Measurements from ENCODE around the gene CLNK. TPM values are rescaled to one million over a fixed set of nuclear protein-coding genes. Genes with fewer than 3 reads are reported as not detected.

The CLNK gene
- total RNA-seq, 4 donors from 2014 or later: 0.19 TPM; not detected in 3

GRCh38 chr4:10581022-10581421, 103.5 kb downstream of the CLNK start:
- WGBS, 2 donors: 73 to 83% methylated on average over 3 of the region's 3 CpGs
- no peaks in the 10 kb centered on the region for H3K27me3 ChIP-seq
- peaks cover 0 to 22% (median 3%) of the 10 kb centered on the region in 3 donors for H3K4me1 ChIP-seq
- H3K27ac ChIP-seq: no peak overlapping the region
- intact Hi-C loops (cut with DNase I): loop anchor here (5.0 to 10.0 kb wide), 2 partner anchors 846 to 1144 kb away; partner anchors contain the start of gene HS3ST1
- DNase-seq: no peak
- TF ChIP-seq POLR2A (IDR thresholded peaks at IDR 0.05) (no peak), CTCF (IDR thresholded peaks at IDR 0.05) (no peak)
- H3K36me3 ChIP-seq: no peaks in the 10 kb centered on the region
- no peak overlapping the region for H3K4me3 ChIP-seq
- H3K9me3 ChIP-seq: no peaks in the 10 kb centered on the region

- Histone ChIP-seq H3K4me1 (peaks cover 0 to 22% (median 3%) of the 10 kb centered on the region in 3 donors), H3K36me3 (no peaks in the 10 kb centered on the region), H3K9me3 (no peaks in the 10 kb centered on the region), H3K4me3 (no peak overlapping the region), H3K27ac (no peak overlapping the region), H3K27me3 (no peaks in the 10 kb centered on the region)
- TF ChIP-seq CTCF (IDR thresholded peaks at IDR 0.05) (no peak), POLR2A (IDR thresholded peaks at IDR 0.05) (no peak)
- 50 to 100% methylated on average over 1 of the region's 1 CpG for WGBS, 2 donors
- intact Hi-C loops (cut with DNase I): loop anchor here (5.0 to 10.0 kb wide), 2 partner anchors 848 to 1145 kb away; partner anchors contain the start of gene HS3ST1
- DNase-seq: no peak
Measured at GRCh38 chr4:10579648-10580047, 104.9 kb downstream of the CLNK start.

GRCh38 chr4:10577508-10578426, 106.8 kb downstream of the CLNK start:
- Histone ChIP-seq H3K4me1 (peaks cover 0 to 8% (median 0%) of the 10 kb centered on the region in 3 donors), H3K27ac (no peak overlapping the region), H3K36me3 (no peaks in the 10 kb centered on the region), H3K4me3 (no peak overlapping the region), H3K27me3 (no peaks in the 10 kb centered on the region), H3K9me3 (no peaks in the 10 kb centered on the region)
- 45% methylated on average over 11 of the region's 11 CpGs for WGBS, 2 donors
- TF ChIP-seq POLR2A (IDR thresholded peaks at IDR 0.05) (no peak), CTCF (IDR thresholded peaks at IDR 0.05) (no peak)
- intact Hi-C loops (cut with DNase I): no loop called here
- no peak for DNase-seq

- Histone ChIP-seq H3K4me1 (peaks cover 0 to 8% (median 0%) of the 10 kb centered on the region in 3 donors), H3K27me3 (no peaks in the 10 kb centered on the region), H3K27ac (no peak overlapping the region), H3K36me3 (no peaks in the 10 kb centered on the region), H3K9me3 (no peaks in the 10 kb centered on the region), H3K4me3 (no peak overlapping the region)
- intact Hi-C loops (cut with DNase I): no loop called here
- WGBS, 2 donors: 0 to 33% methylated on average over 1 of the region's 1 CpG
- TF ChIP-seq POLR2A (IDR thresholded peaks at IDR 0.05) (no peak), CTCF (IDR thresholded peaks at IDR 0.05) (no peak)
- DNase-seq: no peak
Measured at GRCh38 chr4:10577018-10577417, 107.5 kb downstream of the CLNK start.

- no peaks in the 10 kb centered on the region for H3K9me3 ChIP-seq
- no peak for DNase-seq
- H3K27ac ChIP-seq: no peak overlapping the region
- no peaks in the 10 kb centered on the region for H3K27me3 ChIP-seq
- H3K4me1 ChIP-seq: peaks cover 0 to 8% (median 0%) of the 10 kb centered on the region in 3 donors
- no peak overlapping the region for H3K4me3 ChIP-seq
- H3K36me3 ChIP-seq: no peaks in the 10 kb centered on the region
- WGBS, 2 donors: 65 to 77% methylated on average over 3 to 4 of the region's 4 CpGs
- TF ChIP-seq POLR2A (IDR thresholded peaks at IDR 0.05) (no peak), CTCF (IDR thresholded peaks at IDR 0.05) (no peak)
- intact Hi-C loops (cut with DNase I): no loop called here
Measured at GRCh38 chr4:10576236-10576635, 108.3 kb downstream of the CLNK start.

Data from esophagus squamous epithelium (tissue), 5 donors.